GM20431 (cell line): ENCODE measurements around the gene ZNF32.

ENCODE experiments used
- in situ Hi-C: fragments of 300-500 bp; cut with MseI, MboI; formaldehyde crosslinking; loops from one replicate; pipeline ENCODE4 v1.15.0; 2020; ENCODE audit warnings: low sequenced_read_pairs; ENCODE audit not compliant: unreplicated experiment

ZNF32 gene, protein sequence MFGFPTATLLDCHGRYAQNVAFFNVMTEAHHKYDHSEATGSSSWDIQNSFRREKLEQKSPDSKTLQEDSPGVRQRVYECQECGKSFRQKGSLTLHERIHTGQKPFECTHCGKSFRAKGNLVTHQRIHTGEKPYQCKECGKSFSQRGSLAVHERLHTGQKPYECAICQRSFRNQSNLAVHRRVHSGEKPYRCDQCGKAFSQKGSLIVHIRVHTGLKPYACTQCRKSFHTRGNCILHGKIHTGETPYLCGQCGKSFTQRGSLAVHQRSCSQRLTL

DNA sequence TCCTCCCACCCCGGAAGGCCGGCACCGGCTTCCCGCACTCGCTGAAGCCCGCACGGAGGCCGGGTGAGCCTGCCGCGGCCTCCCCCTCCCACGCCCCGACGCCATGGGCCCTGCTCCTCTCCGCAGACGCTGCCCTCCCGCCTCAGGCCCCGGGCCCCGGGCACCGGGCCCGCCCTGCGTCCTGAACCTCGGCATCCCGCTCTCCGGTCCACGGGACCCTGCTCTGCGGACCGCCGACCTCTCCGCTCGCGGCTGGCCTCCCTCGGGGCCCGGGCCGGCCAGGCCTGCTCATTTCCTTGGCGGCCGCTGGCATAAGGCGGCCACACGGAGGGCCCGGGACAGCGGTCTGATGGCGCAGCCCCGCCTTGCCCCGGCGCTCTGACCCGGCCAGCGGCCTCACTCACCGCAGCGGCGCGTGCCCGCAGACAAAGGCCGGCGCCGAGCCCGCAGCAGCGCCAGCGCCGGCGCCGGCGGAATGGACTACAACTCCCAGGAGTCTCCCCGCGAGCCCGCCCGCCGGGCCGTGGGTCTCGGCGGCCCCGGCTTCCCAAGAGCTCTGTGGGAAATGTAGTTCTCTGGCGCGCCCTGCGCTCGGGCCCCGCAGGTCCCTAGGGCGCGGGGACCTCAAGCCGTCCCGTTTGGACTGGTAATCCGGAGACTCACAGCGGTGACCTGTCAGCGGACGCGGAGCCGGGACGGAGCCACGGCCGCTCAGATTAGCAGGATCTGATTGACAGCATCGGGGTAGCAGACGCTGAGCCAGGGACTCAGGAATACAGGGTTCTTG, at the start of gene ZNF32:
Gene ZNF32, minus strand, starts transcription at position 484 of the 787 bp plus-strand sequence. CDS start 2,748 bp downstream, outside the sequence.
- in situ Hi-C loops = no loop called here

DNA sequence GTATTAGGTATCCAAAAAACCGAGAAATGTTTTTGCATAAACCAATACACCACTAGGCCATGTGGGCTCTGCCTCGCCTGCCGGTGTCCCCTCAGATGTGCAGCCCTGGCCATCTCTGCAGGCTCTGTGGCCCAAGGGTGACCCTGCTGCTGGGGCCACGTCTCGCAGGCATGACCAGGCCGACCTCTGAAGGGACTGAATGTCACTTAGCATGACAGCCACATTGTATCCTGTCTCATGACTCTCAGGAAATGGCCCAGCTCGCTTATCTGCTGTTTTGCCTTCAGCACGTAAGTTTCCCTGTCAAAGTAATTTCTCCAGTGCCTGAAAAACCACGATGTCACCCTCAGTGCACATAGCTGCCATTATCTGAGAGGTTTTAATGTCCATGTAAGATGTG, 49.5 kb upstream of the ZNF32 start:
- in situ Hi-C loops = loop anchor here (25.0 kb wide), 2 partner anchors 339 to 689 kb away; partner anchors contain the start of gene CXCL12

DNA sequence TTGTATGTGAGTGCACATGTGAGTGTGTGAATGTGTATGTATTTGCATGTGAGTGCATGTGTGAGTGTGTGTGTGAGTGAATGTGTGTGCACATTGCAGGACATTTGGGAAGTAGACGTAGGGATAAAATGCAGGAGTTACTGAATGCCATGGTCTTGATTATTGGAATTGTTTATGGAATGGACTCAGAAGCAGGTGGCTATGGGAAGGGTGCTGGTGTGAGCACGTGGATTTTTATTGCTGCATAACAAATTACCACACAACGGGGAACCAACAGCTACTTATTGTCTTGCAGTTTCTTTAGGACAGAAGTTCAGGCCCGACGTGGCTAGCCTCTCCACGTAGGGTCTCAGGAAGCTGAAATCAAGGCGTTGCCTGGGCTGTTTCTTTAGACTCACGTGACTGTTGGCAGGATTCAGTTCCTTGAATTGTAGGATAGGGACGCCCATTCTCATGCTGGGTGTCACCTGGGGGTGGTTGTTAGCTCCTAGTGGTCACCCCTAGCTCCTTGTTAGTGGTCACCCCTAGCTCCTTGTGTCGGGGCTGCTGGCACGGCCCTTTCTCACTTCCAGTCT, 48.3 kb upstream of the ZNF32 start:
- in situ Hi-C loops = loop anchor here (25.0 kb wide), 2 partner anchors 340 to 690 kb away; partner anchors contain the start of gene CXCL12

DNA sequence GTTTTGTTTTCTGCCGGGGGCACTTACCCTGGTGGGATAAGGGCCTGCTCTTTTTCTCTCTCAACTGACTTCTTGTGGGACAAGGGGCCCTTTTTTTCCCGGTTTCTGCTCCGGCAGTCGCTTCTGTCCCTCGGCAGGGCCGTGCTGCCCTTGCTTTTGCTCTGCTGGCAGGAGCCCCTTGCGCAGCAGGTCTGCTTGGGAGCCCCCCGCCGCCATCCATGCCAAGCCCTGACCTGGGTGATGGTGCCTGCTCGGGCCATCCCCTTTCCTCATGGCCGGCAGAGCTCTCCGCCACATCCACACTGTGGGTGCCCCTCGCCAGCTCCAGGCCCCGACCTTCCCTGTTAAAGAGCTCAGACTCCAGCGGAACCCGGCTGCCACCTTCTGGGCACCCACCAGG, 47.0 kb upstream of the ZNF32 start:
- in situ Hi-C loops = loop anchor here (25.0 kb wide), 2 partner anchors 342 to 692 kb away; partner anchors contain the start of gene CXCL12

DNA sequence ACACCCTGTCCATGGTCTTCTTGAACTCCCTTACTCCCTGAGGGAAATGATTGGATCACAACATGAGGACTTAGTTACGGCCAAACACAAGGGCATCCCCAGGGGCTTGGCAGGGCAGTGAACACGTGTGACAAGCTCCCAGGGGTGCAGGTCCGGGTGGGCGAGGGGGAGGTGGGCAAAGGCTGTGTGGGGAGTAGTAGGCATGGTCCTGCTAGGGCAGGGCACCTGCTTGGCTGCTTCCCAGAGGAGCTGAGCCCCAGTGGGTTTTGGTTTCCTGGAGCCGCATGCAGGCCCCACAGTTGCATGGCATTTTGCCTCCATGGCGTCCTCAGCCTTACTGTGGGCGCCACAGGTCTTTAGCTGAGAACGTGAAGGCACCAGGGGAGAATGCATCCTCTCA, 46.6 kb upstream of the ZNF32 start:
- in situ Hi-C loops = loop anchor here (25.0 kb wide), 2 partner anchors 342 to 692 kb away; partner anchors contain the start of gene CXCL12

DNA sequence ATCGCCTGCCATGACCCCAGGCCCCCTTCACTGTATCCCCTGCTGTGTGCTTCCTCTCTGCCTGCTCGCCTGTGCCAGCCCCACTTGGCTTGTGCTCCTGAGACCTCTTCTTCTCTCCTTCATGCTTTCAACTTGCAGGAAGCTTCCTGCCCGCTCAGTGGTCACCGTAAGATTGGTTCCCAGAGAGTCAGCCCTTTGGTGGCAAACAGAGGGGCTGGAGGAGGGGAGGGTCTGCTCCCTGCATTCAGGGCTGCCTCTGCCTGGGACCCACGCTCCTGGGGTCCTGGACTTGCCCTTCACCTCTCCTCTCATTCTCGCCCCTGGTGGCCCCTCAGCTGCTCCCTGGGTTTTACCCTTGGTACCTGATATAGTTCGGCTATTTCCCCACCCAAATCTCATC, 45.8 kb upstream of the ZNF32 start:
- in situ Hi-C loops = loop anchor here (25.0 kb wide), 2 partner anchors 343 to 693 kb away; partner anchors contain the start of gene CXCL12

DNA sequence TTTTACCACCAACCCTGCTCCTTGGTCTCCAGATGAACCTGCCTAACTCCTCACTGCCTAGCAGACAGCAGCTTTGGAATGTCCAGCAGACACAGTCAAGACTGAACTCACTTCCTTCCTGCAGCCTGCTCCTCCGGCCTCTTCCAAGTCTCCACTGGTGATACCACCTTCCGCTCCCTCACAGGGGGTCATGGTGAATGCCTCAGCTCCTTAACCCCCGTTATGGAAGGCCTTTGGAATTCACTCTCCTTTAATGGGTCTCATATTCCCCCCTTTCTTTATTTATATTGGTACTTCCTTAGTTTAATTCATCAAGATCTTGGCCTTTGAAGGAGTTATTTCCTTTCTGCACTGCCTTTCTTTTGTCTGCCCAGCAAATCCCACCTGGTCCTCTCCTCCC, 44.9 kb upstream of the ZNF32 start:
- in situ Hi-C loops = loop anchor here (25.0 kb wide), 2 partner anchors 344 to 694 kb away; partner anchors contain the start of gene CXCL12

DNA sequence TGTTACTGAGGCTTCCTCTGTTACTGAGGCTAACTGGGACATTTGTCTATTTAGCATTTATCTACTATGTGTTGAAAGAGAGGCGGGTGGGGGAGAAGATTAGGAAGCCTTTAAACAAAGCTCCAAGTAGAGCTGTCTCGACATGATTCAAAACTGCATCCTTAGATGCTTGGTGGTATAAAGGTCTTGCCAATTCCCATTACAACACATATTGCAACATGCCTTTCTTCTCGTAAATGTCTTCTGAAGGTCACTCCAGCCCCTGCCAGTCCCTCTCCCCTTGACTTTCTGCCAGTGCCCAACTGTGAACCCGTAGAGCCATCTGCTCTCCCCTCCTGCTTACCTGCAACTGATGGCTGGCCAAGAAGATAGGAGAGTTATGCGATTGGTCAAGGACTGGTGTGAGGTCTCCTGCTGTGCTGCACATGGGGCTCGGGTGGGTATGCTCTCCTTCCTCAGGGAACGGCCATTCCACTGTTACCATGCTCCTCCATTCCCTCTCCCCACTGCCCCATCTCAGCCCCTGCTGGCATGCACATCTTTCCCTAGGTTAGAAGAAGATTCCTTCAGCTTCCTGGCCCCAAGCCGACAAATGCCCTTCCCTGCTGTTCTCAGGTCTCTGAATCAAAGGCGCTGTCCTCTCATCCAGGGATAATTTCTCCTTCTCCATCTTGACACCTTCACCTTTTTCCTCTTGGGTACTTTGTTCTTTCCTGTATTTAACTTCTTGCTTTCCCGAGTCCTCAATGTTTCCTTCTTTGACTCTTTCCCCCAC, 43.6 kb upstream of the ZNF32 start:
- in situ Hi-C loops = loop anchor here (25.0 kb wide), 2 partner anchors 345 to 695 kb away; partner anchors contain the start of gene CXCL12

DNA sequence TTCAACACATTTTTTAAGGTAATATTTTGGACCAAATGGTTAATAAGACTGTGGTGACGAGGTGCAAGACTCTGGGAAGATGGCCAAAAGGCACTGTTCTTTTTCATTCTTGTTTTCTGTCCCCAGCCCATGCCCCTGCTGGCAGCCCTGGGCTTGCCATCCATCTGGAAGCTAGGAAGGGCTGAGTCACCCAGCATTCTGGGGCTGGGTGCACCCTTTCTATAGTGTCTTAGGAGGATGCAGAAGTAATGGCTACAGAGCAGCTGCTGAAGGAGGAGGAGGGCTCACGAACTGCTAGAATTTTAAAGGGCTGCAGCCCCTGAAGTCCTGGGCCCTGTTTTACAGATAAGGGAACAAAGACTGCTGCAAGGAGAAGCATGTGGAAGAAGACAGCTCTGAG, 42.8 kb upstream of the ZNF32 start:
- in situ Hi-C loops = loop anchor here (25.0 kb wide), 2 partner anchors 346 to 696 kb away; partner anchors contain the start of gene CXCL12

DNA sequence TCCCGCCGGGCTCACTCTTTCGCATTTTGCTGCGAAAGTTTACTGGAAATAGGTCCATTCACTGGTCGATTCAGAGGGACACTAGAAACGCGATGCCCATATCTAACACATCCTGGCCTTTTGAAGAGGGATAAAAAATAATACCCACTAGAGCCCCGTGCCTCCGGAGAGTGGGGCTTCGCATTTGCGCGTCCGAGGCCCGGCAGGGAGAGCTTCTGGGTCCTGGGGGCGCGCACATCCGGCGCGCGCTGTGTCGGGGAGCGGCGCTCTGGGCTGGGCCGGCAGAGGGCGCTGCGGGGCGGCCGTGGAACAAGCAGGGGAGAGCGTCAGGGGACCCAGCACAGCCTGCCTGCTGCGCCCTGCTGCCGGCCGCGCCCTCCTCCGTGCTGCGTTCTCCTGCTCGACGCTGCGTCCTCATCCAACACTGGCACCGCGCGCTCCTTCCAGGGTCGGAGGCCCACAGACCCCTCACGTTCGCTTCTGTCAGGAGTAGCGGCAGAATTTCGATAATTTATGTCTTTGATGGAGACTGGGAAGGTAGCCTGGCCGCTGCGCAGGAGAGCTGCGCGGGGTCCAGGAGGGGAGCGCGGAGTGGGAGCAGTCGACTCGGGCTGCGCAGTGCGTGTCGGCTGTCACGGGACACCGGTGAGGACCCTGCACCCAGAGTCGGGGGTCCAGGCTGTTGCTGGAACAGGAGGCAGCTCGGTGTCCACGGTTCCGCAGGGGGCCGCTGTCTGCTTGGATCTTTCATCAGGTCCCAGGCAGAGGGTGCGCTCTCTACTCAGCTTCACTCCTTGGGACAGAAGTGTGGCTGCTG, 41.5 kb upstream of the ZNF32 start:
- in situ Hi-C loops = loop anchor here (25.0 kb wide), 2 partner anchors 347 to 697 kb away; partner anchors contain the start of gene CXCL12

DNA sequence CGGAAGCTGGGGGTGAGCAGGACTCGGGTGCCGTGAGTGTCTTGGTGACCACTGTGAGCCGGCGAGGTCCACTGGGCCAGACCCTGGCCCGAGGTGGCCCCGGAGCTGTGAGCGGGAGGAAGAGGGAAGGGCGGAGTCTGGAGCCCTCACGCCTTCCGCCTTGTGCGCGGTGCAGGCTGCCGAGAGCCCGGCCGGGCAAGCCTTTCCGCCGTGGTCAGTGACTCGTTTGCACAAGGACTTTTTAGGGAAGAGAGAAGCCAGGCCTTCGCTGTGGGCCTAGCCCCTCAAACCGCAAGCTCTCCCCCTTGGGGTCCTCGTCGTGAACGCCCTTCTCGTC, 40.9 kb upstream of the ZNF32 start:
- in situ Hi-C loops = loop anchor here (25.0 kb wide), 2 partner anchors 348 to 698 kb away; partner anchors contain the start of gene CXCL12

DNA sequence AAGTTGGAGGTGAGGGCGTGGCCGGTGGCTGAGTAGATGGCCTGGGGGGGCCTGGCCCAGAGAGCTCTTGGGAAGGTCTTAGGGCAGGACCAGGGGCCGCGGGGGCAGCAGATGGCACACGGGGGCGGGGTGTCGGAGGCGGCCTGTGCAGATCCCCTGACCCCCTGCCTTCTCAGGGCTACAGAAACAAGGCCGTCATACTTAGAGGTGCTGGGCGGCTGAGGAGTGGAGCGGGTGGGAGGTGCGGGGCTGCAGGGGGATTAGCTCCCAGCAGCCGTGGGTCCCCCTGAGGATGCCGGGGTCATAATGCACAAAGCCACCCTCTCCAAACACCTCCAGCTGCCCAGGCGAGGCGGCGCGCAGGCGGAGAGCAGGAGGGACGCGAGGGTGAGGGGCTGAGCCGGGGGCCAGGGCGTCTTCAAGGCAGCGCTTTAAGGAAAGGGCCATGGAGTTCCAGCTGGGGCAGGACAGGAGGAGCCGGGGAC, 40.4 kb upstream of the ZNF32 start:
- in situ Hi-C loops = loop anchor here (25.0 kb wide), 2 partner anchors 348 to 698 kb away; partner anchors contain the start of gene CXCL12

DNA sequence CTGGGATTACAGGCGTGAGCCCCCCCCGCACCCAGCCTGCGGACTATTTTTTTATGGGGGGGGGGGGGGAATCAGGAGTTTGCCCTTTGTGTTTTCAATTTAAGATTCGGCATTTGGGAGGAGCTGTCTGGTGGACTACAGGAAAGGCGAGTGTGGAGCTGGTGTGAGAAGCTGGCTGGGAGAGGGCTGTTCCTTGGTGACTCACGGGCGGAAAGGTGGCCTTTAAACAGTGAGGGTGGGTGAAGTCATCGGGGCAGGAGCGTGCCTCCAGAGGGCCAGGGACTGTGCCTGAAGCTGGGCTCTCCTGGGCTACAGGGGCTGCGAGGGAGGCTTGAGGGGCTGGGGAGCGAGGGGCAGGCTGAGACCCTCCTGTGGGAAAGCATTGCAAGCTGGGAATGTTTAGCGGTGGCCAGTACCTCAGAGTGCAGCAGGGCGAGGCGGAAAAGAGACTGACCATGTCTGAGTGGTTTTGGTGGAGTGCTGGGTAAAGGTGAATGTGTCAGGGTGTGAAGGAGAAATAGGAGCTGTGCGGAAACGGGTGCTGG, 39.7 kb upstream of the ZNF32 start:
- in situ Hi-C loops = loop anchor here (25.0 kb wide), 2 partner anchors 349 to 699 kb away; partner anchors contain the start of gene CXCL12

DNA sequence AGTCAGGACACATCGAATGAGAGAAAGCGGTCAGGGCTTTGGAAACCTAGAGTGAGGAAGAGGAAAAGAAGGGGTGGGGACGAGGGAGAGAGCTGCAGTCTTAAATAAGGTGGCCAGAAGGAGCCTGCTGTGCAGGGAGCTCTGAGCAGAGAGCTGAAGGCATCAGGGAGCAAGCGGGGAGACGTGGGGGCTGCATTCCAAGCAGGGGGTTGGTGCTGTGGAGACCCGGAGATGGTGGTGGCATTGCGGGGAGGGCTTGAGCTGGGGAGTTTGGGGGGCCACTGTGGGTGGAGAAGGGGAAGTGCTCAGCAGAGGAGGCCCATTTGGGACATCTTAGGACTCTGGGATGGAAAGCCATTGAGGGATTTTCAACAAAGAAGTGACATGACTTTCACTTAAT, 38.7 kb upstream of the ZNF32 start:
- in situ Hi-C loops = loop anchor here (25.0 kb wide), 2 partner anchors 350 to 700 kb away; partner anchors contain the start of gene CXCL12

DNA sequence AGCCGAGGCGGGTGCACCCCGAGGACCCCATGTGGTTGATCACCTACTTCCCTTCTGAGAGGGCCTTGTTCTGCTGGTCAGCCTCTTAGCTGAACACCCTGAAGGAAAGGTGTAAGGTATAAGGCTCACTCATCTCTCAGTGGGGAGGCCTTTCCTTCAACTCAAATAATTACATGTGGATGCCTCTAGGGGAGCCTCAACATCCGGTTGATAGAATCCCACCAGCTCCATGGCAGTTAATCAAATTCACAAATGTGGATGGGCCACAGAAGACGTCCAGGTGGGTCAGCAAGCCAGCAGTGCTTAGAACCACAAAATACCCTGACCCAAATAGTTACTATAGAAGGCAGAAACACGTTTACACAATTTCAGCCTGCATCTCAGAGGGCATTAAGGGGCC, 37.7 kb upstream of the ZNF32 start:
- in situ Hi-C loops = loop anchor here (25.0 kb wide), 2 partner anchors 351 to 701 kb away; partner anchors contain the start of gene CXCL12

DNA sequence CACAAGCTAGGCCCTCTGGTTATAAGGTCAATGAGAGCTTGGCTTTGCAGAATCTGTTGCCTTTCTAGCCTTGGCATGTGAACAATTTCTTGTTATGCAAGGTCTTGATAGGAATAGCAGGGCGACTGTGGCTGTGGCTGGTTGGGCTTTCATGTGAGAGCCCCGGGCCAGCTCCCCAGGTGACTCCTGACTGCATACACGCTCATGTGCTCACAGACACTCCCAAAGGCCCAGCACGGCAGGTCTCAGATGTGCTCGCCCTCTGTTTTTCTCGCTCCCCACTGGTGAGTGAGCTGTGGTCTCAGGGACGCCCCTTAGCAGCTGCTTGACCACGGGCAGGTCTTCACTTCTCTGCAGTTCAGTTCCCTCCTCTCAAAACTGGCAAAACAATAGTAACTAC, 37.1 kb upstream of the ZNF32 start:
- in situ Hi-C loops = loop anchor here (25.0 kb wide), 2 partner anchors 352 to 702 kb away; partner anchors contain the start of gene CXCL12

DNA sequence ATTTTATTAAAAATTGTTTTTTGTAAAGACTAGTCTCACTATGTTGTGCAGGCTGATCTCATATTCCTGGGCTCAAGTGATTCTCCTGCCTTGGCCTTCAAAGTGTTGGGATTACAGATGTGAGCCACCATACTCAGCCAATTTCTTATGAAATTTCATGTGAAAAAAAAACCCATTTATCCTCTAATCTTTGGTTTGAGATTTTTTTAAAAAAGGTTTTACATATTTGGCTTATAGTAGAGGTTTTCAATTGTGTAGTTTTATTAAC, 35.5 kb upstream of the ZNF32 start:
- in situ Hi-C loops = loop anchor here (25.0 kb wide), 2 partner anchors 353 to 703 kb away; partner anchors contain the start of gene CXCL12
